HG03457 (cell line): ENCODE results near the gene ADPRH.
A peak's percentile ranks its signal among the peaks of the same experiment; 100 is the strongest.

Source experiments
- ATAC-seq: cut with Tn5 transposase; IDR thresholded peaks from one replicate; pipeline ENCODE4 v1.9.1; 2021; ENCODE audit warnings: moderate number of reproducible peaks; ENCODE audit not compliant: unreplicated experiment

ADPRH gene

GRCh38 chr3:119627461-119627860, 48.2 kb downstream of the ADPRH start:
- no peak for ATAC-seq

- peak; percentile 68 for ATAC-seq
These were observed 49.1 kb downstream of the ADPRH start for GRCh38 chr3:119628390-119628789.

DNA sequence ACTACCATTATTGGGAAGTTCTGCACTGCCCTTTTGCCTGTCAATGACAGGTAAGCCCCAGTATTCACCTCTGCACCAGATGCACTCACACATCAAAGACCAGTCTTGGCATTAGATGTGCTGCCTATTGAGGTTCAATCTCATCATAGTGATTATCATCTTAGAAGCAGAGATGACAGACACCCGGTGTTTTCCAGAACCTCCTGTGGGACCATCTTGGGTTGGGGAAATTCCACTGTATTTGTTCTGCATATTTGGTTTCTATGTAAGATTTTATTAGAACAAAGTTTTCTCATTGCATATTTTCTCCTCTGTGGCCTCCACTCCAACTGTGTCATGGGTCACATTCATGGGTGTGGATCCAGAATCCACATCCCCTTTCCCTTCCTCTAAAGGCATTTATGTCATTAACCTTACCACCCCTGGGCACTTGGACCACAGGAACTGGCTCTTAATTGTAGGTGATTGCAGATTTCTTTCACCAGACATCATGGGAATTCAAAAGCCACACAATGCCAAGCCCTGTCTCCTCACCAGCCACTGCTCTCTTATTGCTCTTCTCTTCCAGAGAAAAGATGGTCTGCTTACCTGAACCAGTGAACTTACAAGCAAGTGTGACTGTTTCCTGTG, 49.6 kb downstream of the ADPRH start:
- ATAC-seq = peak; percentile 31

DNA sequence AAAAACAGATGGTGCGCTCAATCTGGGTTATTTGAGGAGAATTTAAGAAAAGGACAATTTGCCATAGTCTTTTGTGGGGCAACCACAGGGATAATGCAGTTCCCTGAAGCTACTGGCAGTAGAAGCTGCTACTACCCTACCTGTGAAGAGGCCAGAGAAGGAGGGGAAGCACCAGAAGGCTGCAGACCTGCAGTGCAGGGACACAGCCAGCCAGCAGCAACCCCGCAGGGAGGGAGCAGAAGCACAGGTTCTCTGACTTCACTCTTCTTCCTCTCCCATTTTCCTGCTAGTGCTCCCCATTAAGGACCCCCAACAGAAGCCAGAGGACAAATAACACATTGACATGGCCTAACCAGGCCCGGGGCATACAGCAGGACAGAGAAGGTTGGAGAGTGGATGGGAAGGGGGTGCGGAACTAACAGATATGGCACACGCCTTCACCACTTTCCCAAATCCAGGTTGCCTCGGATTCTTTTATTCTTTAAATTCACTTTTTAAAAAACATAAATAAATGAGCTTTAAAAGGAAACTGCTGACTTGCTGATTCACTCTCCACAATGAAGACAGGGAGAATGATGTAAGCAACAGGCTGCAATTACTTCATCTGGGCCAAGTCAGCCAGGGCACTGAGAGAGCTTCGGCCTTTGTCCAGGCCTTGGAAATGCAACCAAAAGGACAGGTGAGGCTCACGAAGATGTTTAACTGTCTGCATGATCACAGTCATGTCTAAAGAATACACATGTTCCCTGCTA, 51.0 kb downstream of the ADPRH start:
- ATAC-seq = no peak

- ATAC-seq = no peak
These were observed 51.6 kb downstream of the ADPRH start for GRCh38 chr3:119630880-119631329.

DNA sequence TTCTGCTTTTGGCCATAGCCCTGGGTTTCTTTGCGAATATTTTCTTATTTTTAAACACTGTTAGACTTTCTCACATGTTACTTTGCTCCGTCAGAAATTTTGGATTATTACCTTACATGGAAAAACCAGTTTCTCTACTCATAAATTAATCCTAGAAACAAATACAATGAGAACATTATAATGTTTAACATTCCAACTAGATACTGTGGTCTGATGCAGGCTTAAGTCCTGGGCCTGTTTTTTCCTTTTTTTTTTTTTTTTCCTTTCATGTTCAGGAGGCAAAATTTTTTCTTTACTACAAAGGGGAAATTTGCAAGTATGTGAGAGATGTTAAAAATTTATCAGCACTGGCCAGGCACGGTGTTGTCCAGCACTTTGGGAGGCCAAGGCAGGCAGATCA, 52.2 kb downstream of the ADPRH start:
- no peak for ATAC-seq

- no peak for ATAC-seq
These were observed 52.9 kb downstream of the ADPRH start for GRCh38 chr3:119632216-119632615.

GRCh38 chr3:119632829-119633228, 53.5 kb downstream of the ADPRH start:
- ATAC-seq = no peak

DNA sequence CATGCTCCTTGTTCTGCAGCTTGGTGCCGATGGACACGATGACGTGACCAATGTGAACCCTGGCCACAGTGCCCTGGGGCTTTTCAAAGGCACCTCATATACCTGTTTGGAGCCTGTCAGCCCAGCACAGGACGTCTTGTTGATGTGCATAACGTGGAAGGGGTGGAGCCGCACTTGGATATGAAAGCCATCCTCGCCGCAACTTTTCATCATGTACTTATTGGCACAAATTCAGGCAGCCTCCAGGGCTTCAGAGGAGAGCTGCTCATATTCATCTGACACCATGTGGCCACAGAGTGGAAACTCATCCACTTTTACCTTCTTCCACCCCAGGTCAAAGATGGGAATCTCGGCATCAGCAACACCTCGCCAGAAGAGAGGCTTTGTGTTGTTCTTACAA, 56.4 kb downstream of the ADPRH start:
- no peak for ATAC-seq

DNA sequence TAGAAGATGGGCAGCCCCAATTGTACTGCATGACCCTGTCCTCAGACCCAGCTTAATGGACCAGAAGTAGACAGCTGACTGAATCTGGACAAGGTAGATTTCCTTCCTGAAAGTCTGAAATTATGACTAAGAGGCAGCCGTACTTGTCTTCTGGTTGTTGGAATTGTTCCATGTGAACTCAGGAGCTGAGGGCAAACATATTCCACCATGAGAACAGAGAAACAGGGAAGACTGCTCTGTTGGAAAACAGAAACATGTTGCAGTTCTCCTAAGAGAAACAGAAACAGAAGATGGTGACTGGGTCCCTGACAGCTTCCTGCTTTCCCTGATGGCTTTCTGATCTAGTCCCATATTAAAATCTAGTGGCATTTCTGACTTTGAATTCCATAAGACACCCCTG, 57.0 kb downstream of the ADPRH start:
- ATAC-seq = no peak

- ATAC-seq = no peak
These were observed 57.8 kb downstream of the ADPRH start for GRCh38 chr3:119636891-119637611.

DNA sequence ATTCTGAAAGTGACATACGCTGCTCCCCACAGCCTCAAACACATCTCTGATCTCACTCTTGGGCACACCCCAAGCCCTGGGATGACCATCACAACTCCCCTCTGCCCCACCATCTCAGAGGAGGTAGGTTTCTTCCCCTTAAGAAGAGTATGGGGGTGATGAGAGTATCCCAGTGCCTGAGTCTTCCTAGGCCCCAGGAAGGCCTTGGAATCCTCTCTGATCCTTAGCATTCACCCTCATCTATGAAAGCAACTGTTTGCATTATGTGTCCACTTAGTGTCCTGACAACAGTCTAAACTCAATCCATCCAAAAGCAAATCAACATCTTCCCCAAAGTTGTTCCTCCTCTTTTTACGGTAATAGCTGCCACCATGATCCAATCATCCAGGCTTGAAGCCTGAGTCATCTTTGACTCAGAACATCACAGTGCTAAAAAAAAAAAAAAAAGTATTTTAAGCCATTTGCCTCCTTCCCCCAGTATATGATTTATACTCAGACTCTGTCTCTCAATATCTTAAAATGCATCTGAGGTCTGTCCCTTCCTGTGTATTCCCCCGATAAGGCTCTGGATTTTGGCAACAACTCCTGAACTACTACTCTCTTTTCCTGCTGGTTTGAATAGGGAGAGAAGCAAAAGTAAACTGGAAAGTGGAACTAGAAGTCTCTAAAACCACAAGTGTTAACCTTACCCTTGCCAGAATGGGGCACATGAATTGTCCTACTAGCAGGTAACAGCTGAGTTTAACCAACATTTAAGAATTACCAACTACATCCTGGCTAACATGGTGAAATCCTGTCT, 58.6 kb downstream of the ADPRH start:
- ATAC-seq = peak; percentile 23
